HG03439 (cell line): Measurements from ENCODE around the gene HOXA4.

ENCODE experiments used
- ATAC-seq: cut with Tn5 transposase; IDR thresholded peaks from one replicate; pipeline ENCODE4 v1.9.1; 2021; ENCODE audit warnings: mild to moderate bottlenecking, moderate library complexity; ENCODE audit not compliant: unreplicated experiment

The HOXA4 gene

DNA sequence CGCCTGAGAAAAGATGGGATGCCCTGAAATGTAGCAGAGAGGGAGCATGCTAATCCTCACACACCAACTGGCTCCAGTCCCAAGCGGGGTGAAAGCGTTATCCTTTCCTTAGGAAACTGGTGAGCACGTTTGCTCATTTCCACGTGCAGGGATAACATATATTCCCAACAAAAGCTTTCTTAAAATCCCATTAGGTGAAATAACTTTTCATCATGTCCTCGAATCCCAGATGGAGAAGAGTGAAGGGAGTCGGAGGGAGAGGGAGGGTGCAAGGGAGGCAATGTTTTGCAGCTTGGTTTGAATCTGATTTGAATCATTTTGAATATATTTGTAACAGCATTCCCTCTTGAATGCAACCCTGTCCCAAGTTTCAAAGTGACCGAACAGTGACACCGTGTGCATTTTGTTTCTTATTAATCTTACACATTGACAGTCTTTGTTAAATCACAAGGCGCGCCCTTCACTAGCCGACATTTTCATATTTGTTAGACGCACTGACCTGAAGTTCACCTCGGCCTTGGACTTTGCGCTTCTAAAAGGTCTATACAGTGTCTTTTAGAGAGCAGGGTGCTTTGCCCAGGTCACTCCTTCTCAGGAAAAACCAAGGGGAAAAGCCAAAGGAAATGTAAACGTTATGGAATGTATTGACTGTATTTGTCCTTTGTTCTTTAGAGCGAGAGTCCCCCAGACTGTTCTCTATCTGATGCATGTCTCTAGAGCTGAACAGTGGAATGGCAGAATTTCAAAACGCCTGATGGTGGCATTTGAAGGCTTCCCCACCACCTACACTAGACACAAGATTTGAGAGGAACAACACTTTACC lies 3.1 kb upstream of the HOXA4 start:
- no peak for ATAC-seq

DNA sequence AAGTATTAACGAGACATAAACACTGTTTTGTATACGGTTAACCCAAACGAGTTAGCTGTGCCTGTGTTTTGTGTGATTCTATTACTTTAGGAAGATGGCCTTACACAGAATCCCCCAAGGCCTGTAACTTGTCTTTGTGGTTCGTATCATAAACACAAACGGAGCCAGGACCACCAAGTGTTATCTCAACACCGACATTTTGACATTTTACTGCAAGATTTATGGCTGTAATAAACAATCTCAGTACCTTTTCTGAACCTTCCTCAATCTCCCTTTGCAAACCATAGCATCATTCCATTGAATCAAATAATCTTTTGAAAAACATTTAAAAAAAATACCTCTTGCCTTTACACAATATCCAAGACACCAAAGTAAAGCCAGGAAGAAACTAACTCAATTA lies 2.4 kb upstream of the HOXA4 start:
- ATAC-seq: no peak

DNA sequence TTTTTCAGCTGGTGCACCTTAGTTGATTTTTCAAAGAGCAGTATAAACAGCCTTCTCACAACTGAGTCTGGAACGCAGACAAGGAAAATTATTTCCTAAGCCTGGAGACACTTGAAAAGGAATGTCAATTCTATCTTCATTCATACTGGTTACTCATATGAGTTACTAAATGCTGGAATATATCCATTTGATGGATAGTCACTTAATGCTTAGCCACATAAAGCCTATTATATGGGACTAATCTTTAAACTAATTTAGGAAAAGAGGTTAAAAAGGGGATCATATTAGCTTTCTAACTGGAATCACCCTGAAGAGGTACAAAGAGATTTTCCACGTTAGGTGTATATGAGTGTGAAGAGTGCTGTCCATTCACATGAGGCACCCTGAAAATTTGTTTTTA lies 1.7 kb upstream of the HOXA4 start:
- no peak for ATAC-seq

DNA sequence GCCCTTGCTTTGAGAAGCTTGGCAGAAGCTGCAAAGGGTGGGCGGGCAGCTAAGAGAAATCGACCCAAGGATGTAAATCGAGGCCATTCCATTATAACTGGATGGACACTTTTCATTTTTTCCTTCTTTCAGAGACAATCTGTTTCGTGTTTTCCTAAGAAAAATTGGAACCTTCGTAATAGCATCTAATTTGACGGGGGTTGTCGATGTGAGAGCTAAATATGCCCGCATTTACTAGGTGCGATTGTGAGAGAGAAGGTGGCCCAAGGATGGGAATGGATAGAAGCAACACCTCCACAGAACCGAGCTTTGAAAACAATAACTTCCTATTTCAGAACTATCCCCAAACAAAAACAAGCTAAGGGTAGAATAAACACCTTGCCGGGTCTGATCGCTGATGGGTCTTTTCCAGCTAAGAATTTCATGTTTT lies 848 bp upstream of the HOXA4 start:
- ATAC-seq: no peak

DNA sequence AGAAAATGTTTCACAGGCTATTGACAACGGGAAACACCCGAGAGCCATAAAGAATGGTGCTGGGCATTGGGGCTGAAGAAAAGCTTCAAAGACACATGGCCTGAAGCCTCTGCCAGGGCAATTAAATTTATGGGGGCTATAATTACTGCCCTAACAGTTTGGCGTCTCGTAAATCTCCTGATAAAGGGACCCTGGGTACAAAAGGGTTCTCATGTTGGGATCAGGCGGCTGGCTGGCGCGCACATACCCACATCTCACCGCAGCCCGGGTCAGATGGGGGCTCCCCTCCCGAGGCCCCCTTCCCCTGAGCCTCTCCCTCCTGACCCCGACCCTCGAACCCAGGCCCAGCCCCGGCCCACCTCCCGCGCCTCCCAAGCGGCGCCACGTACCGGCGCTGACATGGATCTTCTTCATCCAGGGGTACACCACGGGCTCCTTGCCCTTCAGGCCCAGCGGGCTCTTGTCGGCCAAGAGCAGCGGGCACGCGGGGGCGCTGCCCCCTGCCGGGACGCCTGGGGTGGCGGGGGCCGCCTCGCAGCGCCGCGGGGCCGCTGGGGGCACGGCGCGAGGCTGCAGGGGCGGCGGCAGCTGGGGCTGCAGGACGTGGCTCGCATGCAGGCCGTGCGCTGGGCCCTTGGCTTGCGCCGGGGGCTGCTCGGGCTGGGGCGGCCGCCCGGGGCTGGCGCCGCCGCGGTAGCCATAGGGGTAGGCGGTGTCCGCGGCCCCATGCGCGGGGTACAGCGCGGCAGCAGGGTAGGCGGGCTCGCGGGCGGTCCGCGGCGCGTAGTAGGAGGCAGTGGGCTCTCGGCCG lies 623 bp downstream of the HOXA4 start:
- ATAC-seq: no peak

DNA sequence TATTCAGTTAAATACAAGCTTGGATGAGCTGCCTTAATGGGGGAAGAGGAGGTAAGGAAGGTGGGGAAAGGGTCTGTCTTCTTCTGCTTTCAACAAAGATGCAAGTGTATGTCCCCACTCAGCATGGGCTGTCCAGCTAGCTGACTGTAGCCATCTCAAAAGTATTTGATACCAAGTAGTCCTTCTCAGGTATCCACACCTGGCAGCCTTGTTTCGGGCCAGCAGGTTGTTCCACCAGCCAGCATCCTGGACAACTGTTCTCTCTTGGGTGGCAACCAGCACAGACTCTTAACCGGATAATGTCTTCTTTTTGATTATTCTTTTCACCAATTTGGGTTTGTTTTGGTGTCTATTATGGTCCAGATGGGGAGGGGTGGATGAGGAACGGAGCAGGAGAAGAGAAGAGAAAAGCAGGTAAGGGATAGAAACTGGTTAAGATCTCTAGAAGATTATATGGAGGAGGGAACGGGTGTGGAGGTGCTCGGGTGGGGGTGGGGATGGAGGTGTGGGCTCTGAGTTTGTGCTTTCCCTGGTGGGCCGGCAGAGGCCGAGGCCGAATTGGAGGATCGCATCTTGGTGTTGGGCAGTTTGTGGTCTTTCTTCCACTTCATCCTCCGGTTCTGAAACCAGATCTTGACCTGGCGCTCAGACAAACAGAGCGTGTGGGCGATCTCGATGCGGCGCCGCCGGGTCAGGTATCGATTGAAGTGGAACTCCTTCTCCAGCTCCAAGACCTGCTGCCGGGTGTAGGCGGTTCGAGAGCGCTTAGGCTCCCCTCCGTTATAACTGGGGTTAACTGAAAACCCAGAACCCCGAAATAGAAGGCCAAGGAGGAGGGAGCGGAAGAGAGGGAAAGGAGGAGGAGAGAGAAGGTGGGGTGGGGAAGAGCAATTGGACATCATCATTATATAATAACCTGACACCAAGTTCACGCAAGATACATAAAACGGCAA lies 1.5 kb downstream of the HOXA4 start:
- ATAC-seq: no peak

DNA sequence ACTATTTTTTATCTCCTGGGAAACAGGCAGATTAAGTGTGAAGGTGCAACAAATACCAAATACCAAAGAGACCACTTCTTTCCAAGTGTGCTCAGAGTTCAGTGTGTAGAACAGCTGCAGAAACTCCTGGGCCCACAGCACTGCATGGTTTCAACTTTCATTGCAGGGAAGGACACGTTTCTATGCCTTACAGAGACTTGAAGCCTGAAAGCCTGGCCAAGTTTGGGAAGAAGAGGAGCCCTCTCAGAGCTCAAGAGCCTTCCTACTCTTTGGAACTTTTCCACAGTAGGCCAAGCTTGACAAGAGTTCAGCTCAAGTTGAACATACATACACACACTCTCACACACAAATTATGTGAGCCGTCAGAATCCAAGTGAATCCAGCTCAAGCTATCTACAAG lies 2.5 kb downstream of the HOXA4 start:
- no peak for ATAC-seq

DNA sequence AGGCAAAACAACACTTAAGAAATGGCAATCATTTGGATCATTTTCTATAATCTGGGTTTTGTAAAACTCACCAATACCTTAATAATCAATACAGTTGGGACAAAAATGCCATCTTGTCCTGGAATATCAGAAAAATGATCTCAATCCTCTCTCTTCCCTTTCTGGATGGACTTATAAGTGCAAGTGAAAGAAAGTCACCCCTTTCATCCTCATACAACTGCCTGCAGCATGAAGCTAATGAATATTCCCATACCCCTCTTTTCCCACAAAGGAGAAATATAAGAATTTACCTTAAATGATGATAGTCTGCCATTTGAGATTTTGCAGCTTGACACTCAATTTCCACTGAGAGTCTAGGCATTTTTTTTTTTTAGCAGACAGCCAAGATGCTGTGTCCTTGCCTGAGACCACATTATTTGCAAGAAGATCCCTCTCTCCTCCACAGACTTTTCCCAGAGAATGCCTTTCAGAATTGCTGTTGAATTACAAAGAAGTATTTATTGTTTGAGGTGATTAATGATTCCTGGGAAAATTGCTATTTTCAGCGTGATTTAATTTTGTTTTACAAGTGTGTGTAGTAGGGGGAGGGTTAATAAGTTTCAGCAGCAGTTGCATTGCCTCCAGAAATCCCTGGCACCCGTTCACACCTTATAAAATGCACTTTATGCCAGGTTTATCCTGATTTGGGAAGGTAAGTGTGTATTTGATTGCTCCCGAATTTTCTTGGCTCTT lies 3.8 kb downstream of the HOXA4 start:
- ATAC-seq: no peak

DNA sequence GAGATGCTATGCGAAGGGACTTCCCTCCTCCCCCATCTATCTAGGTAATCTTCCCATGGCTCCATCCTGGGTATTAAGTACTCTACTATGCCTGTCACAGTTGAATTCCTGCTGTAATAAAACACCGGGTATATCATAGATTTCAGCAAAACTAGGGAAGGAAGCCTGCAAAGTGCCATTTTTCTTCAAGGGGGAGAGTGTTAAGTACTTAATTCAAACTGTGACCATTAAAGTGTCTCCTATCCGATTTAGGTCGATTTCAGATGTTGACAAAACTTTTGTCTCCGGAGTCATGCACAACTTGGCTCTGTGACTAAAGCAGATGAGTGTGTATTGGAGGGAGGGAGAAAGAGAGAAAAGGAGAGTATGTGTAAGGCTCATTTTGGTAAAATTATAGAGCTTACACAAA lies 4.6 kb downstream of the HOXA4 start:
- no peak for ATAC-seq

DNA sequence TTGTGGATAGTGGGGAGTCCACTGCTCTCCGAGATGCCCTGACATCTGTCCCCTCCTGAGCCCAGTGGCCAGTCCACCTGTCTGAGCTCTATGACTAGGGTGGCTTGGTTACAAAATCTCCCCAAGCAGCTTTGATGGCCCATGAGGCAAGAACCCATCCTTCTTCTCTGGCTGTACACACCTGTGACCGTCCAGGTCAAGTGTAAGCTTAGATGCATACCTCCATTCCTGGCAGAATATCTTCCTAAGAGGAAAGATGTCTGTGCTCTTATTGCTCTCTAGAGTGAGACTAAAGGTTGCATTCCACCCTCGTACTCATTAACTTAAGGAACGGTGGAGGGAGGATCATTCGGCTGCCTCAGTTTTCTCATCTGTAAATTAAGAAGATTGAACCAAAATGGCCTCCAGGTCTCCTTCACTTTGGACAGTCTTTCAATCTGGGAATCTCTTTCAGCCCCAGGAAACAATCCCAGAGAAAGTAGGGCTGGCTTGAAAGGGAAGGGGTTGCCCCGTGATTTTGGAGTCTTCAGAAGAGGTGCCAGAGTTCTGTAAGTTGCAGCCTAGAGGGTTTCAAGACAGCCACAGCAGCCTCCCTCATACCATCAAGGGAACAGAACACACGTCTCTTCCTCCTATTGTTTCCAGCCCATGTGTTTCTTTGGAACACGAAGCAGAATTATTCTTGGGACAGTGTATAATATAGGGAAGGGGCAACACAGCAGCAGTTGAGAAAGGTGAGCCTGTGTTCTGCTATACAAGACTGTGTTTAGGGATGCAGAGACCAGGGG lies 5.5 kb downstream of the HOXA4 start:
- ATAC-seq: no peak

DNA sequence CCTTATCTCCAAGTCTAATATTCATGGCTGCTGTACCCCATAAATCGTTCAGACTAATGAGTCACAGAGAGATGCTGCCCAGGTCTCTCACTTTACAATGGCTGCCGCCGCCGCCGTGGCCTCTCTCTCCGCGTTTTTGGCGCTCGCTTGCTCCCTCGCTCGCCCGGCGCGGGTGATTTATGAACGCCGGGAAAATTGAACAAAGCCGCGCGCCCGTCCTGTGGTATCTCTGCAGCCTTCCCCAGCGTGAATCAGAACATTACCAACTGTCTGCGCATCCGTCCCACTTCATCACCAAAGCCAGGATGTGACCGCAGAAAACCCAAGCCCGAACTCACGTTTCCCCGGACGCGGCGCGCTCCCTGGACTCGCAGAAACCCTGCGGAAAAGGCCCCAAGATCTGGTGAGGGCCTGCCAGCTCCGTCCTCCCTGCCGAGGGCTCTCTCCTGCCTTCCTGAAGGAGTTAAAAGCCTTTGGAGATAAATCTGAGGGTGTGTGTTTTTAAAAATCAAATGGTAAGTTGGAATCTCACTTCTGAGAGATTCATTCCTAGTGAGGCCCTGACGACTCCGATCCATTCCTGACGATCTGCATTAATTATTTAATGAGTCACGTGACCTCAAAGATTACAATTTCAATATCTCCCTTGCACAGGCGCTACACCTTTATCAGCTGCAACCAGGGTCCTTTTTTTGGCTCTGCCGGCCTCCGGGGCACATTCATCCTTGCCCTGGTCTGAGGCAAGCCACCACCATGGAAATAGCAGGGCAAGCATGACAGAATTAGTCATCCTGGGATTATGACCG lies 6.3 kb downstream of the HOXA4 start:
- ATAC-seq: no peak

DNA sequence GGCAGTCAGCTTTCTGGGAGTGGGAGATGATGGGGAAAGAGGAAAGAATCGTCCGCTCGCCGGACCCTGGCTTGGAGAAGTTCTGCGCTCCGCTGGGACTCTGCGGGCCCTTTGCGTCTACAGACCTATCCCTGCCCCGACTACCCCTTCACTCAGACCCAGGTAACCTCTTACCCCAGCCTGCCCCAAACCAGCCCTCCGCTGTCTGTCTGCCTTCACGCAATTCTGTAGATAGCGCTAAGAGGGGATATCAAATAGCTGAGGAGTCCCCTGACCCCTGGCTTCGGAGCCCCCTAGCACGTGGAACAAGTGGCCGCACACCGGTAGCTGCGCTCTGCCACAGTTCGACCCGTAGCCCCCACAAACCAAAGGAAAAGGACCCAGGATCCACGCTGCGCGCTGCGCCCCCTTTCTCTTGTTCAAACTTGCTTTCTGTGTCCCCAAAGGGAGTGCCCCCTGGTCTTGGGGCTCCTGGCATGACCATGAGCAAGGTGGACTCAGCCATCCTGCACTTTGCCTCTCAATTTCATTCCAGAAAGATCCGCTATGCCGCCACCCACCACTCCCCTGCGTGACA lies 7.0 kb downstream of the HOXA4 start:
- no peak for ATAC-seq

DNA sequence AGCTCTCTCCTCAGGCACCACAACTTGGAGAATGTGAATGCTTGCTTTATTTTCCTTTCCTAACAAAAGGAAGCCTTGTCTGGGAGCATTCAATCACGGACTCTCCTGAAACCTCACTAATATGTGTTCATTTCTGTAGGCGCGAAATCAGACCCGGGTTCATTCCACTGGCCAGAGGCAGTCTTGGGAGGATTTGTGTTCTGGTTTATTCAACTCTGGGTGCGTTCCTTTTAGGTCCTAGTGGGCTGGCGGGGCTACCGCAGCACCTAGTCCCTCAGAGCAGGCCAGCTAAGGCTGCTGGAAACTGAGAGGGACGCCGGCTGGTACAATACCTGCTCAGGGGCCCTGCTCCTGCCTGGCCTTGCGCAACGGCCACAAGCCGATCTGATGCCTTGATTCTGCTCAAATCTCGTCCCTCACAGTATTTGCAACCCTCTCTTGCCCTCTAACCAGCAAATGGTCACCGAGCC lies 7.5 kb downstream of the HOXA4 start:
- no peak for ATAC-seq

DNA sequence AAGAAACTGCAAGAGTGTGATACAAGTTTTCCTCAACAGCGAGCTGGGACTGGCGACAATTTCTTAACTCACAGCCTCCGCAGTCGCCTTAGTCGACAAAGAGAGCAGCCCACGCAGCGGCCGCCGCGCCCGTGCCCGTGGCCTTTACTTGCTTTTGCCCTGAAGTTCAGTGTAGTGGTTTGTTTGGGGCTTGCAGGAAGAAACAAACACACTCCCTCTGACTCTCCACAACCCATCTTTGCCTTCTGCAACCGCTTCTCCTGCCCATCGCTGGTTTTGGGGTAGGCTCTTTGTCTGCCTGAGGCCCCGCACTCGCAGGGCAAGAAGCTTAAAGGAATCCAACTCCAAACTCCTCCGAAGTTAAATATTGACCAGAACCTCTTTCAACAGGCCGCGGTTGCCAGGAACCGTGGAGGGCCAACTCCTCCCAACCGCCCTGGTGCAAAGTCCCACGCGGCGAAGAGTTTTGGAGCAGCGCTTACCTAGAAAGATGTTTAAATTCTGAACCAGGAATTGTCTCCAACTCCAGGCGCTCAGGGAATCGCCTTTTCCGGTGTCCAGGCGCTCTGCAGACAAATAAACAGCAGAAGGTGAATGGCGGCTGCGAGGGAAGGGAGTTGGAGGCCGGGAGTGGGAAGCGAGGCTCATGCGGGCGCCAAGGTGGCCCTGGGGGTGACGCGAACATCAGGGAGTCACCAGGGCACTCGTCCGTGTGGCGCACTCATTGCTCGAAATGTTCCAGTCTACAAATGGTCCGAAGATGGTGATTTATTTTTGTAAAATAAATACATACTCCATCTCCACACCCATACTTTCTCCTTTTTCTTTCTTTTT lies 8.3 kb downstream of the HOXA4 start:
- ATAC-seq: no peak

DNA sequence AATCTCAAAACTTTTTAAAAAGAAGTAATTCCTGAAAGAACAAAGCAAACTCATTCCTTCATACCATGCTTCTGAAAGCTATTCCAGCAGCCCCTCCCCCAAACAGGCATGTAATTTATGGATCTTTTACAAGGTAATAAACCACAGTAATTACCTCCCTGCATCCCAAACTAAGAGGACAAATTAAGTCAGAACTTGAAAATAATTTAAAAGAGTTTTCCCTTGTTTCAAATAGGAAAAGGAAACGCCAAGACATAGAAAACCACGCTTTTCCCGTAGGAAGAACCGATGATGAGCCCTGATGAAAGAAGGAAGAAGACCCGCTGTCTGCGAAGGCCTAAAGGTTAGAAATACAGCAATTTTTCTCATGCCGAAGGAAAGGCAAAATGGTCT lies 8.9 kb downstream of the HOXA4 start:
- ATAC-seq: no peak

DNA sequence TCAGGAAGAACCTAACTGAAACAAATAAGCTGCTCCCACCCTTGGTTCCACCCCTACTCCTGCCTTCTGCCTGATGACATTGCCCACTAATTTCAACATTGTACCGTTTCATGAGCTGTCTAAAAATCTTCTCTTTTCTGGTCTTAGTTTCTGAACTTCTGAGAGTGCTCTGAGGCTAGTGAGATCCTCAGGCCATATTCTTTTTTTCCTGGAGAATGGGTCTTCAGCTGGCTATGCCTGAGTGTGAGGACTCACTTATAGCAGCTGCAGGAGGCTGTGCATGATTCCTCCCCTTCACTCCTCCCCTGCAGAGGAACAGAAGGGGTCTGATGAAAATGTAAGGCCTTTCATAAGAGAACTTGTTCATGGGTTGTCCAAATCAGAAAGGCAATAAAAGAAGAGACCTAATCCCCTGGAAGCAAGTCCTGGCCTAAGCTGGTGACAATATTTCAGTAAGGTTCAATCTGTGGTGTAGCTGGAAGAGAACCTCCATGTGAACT lies 11.1 kb downstream of the HOXA4 start:
- no peak for ATAC-seq

DNA sequence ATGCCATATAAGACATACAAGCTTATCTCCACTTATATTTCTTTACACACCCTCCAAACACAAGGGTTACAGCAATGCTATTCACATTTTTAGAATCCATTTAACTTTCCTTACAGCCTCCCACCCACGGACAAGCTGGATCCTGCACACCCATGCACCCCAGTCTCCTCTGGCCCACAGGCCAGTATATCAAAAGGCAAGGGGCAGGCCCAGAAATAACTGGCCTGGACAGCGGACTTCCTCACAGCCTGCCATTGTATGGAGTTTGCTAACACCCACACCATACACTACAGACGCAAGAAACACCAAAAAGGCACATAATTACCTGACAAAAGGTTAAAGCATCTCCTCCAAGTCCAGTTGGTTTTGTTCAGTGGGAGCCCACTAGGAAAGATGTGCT lies 12.0 kb downstream of the HOXA4 start:
- no peak for ATAC-seq
